Thyroid gland (tissue), 4 donors: ENCODE data around the gene CHST12.

ENCODE experiments used
- POLR2A ChIP-seq, 2 donors: fragments of 450-650 bp; IDR thresholded peaks; one replicate each; pipeline ENCODE4 v1.6.1; 2017; ENCODE audit warnings: antibody characterized with exemption in 2 of 2, mild to moderate bottlenecking in 2 of 2, moderate library complexity in 1 of 2
- TF ChIP-seq, protein P1 (sequence below), 6 experiments: fragments of 200-600 bp in 3 of 6; fragments of 450-650 bp in 3 of 6; sonication (generic) in 3 of 6; IDR thresholded peaks; one replicate each; pipeline ENCODE4 v1.5.1; 2016 to 2019; ENCODE audit warnings: antibody characterized with exemption in 6 of 6, mild to moderate bottlenecking in 2 of 6, inconsistent platforms in 1 of 6, moderate library complexity in 1 of 6

DNA sequence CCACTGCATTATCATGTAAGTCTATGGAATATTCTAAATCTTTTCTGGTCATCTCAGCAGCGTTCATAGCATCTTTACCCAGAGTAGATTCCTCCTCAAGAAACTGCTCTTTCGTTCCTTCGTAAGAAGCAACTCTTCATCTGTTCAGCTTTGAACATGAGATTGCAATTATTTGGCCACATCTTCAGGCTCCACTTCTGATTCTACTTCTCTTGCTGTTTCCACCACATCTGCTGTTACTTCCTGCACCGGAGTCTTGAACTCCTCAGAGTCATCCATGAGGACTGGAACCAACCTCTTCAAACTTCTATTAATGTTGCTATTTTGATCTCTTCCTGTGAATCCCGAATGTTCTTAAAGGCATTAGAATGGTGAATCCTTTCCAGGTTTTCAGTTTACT is 12.7 kb downstream of the CHST12 start:
- TF ChIP-seq, protein P1, sequence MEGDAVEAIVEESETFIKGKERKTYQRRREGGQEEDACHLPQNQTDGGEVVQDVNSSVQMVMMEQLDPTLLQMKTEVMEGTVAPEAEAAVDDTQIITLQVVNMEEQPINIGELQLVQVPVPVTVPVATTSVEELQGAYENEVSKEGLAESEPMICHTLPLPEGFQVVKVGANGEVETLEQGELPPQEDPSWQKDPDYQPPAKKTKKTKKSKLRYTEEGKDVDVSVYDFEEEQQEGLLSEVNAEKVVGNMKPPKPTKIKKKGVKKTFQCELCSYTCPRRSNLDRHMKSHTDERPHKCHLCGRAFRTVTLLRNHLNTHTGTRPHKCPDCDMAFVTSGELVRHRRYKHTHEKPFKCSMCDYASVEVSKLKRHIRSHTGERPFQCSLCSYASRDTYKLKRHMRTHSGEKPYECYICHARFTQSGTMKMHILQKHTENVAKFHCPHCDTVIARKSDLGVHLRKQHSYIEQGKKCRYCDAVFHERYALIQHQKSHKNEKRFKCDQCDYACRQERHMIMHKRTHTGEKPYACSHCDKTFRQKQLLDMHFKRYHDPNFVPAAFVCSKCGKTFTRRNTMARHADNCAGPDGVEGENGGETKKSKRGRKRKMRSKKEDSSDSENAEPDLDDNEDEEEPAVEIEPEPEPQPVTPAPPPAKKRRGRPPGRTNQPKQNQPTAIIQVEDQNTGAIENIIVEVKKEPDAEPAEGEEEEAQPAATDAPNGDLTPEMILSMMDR (IDR thresholded peaks at IDR 0.05): no peak
- TF ChIP-seq POLR2A (IDR thresholded peaks at IDR 0.05): no peak
